Cardiac muscle cell (in vitro differentiated cells and primary cell): ENCODE data around the gene CPSF6. TPM values are rescaled to one million over a fixed set of nuclear protein-coding genes. Genes with fewer than 3 reads are reported as not detected.
"Not testable (repeated sequence)": the region's sequence is repeated elsewhere in the genome, so short reads cannot be mapped to it uniquely, and the experiment has no call there.

Experiments
- DNase-seq, 2 donors: peaks; one replicate each; pipeline versions ENCODE4 v3.0.0 to v3.0.0-alpha.2; 2010 to 2017; ENCODE audit warnings: low read depth in 1 of 2, low spot score in 1 of 2
- H3K27ac ChIP-seq: fragments of 200-600 bp; sonication (generic); 2 replicates; pipeline ENCODE4 v1.5.1; 2016
- H3K27me3 ChIP-seq: fragments of 200-600 bp; sonication (generic); 2 replicates; pipeline ENCODE4 v1.6.0; 2016; ENCODE audit warnings: control low read depth
- H3K36me3 ChIP-seq: fragments of 200-600 bp; sonication (generic); 2 replicates; pipeline ENCODE4 v1.5.1; 2016; ENCODE audit warnings: control low read depth
- H3K4me1 ChIP-seq: fragments of 200-600 bp; sonication (generic); 2 replicates; pipeline ENCODE4 v1.8.1; 2017; ENCODE audit warnings: low read depth, mild to moderate bottlenecking, mixed run types
- H3K4me3 ChIP-seq: fragments of 200-600 bp; sonication (generic); 2 replicates; pipeline ENCODE4 v1.5.1; 2016; ENCODE audit warnings: mild to moderate bottlenecking
- H3K9me3 ChIP-seq: fragments of 200-600 bp; sonication (generic); 2 replicates; pipeline ENCODE4 v1.5.1; 2017; ENCODE audit warnings: low read depth, mild to moderate bottlenecking, control low read depth
- CTCF ChIP-seq: IDR thresholded peaks from 2 replicates; pipeline ENCODE4 v1.5.1; 2012; ENCODE audit warnings: low read depth, mild to moderate bottlenecking, low read length
- polyA plus RNA-seq: library from polyadenylated mRNA; unstranded; fragments of >200 nt; fragmentation: Nextera tagmentation; extraction: Ambion mirVana; gene quantifications from 2 replicates; pipeline ENCODE4 v1.2.1, GENCODE V29; 2016
- total RNA-seq: library from RNA; depleted of rRNA; stranded (reverse); fragments of >200 nt; gene quantifications from 2 replicates; pipeline ENCODE4 v1.2.3, GENCODE V29; 2016

CPSF6 gene, protein sequence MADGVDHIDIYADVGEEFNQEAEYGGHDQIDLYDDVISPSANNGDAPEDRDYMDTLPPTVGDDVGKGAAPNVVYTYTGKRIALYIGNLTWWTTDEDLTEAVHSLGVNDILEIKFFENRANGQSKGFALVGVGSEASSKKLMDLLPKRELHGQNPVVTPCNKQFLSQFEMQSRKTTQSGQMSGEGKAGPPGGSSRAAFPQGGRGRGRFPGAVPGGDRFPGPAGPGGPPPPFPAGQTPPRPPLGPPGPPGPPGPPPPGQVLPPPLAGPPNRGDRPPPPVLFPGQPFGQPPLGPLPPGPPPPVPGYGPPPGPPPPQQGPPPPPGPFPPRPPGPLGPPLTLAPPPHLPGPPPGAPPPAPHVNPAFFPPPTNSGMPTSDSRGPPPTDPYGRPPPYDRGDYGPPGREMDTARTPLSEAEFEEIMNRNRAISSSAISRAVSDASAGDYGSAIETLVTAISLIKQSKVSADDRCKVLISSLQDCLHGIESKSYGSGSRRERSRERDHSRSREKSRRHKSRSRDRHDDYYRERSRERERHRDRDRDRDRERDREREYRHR
- total RNA-seq (30.8 and 51.5 TPM in 2 replicates), polyA plus RNA-seq (88.1 and 93.2 TPM in 2 replicates)

DNA sequence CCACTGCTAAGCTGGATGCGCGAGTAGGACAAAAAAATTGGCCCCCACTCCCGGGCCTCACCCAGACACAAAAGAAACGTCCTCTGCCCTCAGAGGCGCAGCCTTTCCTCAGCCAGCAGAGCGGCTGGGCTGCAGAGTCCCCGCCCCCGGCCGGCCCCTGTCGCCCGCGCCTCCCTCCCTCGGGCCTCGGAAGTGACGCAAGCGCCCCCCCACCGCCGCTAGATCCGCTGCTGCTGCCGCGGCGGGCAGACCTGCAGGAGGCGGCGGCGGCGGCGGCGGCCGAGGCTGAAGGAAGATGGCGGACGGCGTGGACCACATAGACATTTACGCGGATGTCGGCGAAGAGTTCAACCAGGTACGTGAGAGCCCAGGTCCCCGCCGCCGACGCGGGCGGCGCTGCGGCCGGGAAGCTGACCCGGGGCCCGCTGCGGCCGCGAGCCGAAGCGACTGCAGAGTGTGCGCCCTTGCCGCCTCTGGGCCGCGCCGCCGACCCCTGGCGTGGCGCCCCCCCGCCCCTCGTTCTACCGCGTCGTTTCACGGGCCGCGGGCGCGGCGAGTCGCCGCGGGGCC is at the start of gene CPSF6:
Gene CPSF6 (plus strand): TSS at position 218 of the 570 bp plus-strand sequence. CDS start 78 bp downstream, at position 296.
- Histone ChIP-seq H3K27ac (peak within 1 kb of the TSS; percentile 95), H3K4me3 (peak within 1 kb of the TSS; percentile 86), H3K27me3 (no peaks in the 10 kb centered on the region), H3K36me3 (no peaks in the 10 kb centered on the region), H3K9me3 (no peaks in the 10 kb centered on the region), H3K4me1 (peaks cover 25% of the 10 kb centered on the region)
- no peak for TF ChIP-seq CTCF
- peak; percentile 96 to 98 for DNase-seq

- DNase-seq: no peak
- H3K9me3 ChIP-seq: no peaks in the 10 kb centered on the region
- no peaks in the 10 kb centered on the region for H3K36me3 ChIP-seq
- peak; percentile 17 for TF ChIP-seq CTCF
- H3K4me3 ChIP-seq: no peak overlapping the region
- H3K27ac ChIP-seq: no peak overlapping the region
- no peaks in the 10 kb centered on the region for H3K27me3 ChIP-seq
- no peaks in the 10 kb centered on the region for H3K4me1 ChIP-seq
Measured at GRCh38 chr12:69196302-69197288, 42.8 kb upstream of the CPSF6 start.

- not testable (repeated sequence) for H3K4me3 ChIP-seq, H3K4me1 ChIP-seq, H3K27ac ChIP-seq, H3K27me3 ChIP-seq, H3K36me3 ChIP-seq, H3K9me3 ChIP-seq
- DNase-seq: peak in 1 of 2 donors; percentile 3
Measured at GRCh38 chr12:69199976-69200375, 39.4 kb upstream of the CPSF6 start.

DNA sequence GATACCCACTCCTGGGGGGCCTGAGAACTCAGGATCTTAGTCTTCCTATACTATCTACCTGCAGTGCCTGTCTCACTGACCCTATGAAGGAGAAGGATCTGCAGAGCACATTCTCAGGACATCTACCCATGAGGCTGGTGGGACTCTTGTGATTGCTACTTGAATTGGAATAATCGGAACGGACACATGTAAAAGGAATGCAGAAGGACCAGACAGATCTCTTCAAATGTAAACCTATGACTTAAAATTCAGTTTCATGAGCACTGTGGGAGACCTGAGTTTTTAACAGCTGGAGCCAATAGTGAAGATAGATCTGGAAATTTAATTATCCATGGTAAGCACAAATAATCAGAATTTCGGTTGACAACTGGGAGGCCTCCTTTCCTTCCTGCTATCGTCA is 35.2 kb upstream of the CPSF6 start:
- TF ChIP-seq CTCF: no peak

GRCh38 chr12:69210661-69211060 is 28.7 kb upstream of the CPSF6 start:
- H3K27ac ChIP-seq: no peak overlapping the region
- H3K4me3 ChIP-seq: no peak overlapping the region
- no peaks in the 10 kb centered on the region for H3K9me3 ChIP-seq
- no peaks in the 10 kb centered on the region for H3K27me3 ChIP-seq
- no peak for TF ChIP-seq CTCF
- DNase-seq: no peak
- peaks cover 6% of the 10 kb centered on the region for H3K4me1 ChIP-seq
- H3K36me3 ChIP-seq: no peaks in the 10 kb centered on the region

More for the DNA sequence above, 35.2 kb upstream of the CPSF6 start:
- no peaks in the 10 kb centered on the region for H3K4me1 ChIP-seq
- H3K9me3 ChIP-seq: no peaks in the 10 kb centered on the region
- H3K4me3 ChIP-seq: no peak overlapping the region
- no peaks in the 10 kb centered on the region for H3K36me3 ChIP-seq
- DNase-seq: no peak
- H3K27ac ChIP-seq: no peak overlapping the region
- no peaks in the 10 kb centered on the region for H3K27me3 ChIP-seq
